Middle frontal gyrus (tissue), 1 donor: ENCODE results near the gene METTL22.

Experiments used
- DNase-seq: peaks from one replicate; pipeline ENCODE4 v3.0.0-alpha.2; 2015; ENCODE audit warnings: low spot score; ENCODE audit errors: extremely low spot score

Gene METTL22, protein sequence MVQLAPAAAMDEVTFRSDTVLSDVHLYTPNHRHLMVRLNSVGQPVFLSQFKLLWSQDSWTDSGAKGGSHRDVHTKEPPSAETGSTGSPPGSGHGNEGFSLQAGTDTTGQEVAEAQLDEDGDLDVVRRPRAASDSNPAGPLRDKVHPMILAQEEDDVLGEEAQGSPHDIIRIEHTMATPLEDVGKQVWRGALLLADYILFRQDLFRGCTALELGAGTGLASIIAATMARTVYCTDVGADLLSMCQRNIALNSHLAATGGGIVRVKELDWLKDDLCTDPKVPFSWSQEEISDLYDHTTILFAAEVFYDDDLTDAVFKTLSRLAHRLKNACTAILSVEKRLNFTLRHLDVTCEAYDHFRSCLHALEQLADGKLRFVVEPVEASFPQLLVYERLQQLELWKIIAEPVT

DNA sequence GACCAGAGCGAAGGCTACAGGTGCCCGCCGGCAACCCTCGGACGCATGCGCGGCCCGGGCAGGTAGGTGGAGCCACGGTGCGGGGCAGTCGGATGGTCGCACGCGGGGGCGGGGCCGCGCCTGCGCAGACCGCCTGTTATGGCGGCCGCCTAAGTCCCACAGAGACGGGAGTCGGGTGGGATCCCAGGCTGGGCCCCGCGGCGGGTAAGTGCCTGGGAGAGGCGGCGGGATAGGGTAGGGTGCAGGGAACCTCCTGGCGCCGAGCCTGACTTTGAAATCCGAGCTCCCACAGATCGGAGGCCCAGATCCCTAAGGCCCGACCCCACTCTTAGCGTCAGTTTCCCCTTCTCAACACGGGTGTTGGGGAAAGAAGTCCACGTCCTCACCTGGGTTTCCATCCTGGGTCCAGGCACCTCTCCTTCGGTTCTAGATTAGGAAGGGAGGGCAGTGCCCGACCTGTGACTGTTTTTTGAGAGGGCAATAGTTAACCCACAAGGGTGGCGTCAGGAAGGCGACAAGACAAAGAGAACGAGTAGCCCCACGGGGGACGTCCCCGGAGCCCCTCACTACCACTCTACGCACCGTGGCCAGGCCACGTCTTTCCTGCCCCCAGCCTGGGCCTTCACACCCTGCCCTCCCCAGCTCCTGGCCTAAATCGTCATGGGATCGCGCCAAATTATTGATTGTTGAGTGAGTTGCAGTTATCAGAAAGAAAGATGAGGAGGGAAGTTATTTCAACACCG, at the start of gene METTL22:
TSS of gene METTL22 (plus strand) at position 127 of the 743 bp plus-strand sequence. CDS start 3,968 bp downstream, outside the sequence.
- DNase-seq, result peak; percentile 65

DNA sequence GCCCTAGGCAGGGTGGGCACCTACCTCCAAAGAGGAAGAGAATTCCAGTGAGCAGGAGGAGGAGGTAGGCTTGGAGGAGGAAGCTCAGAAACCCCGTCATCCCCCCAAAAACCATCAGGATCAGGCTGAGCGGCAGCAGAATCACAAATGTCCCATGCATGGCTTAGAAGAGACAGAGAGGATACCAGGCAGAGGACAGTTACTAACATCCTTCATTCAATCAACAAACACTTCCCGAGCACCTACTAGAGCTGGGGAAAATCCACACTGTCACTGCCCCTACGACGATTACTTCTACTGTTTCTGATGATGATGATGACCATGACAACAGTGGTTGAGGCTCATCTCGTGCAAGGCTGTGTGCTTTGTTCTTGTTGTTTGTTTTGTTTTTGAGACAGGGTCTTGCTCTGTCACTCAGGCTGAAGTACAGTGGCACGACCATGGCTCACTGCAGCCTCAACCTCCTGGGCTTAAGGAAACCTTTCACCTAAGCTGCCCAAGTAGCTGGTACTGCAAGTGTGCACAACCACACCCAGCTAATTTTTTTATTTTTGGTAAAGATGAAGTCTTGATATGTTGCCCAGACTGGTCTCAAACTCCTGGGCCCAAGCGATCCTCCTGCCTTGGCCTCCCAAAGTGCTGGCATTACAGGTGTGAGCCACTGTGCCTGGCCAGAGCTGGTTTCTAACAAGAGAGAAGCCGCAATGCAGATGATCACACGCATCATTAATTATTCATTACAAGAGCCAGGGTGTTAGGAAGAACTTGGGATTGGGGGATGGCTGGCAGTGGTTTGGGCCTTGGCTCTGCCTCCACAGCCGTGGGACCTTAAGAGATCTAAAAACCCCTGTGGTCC, 49.2 kb upstream of the METTL22 start:
- DNase-seq, result no peak

DNA sequence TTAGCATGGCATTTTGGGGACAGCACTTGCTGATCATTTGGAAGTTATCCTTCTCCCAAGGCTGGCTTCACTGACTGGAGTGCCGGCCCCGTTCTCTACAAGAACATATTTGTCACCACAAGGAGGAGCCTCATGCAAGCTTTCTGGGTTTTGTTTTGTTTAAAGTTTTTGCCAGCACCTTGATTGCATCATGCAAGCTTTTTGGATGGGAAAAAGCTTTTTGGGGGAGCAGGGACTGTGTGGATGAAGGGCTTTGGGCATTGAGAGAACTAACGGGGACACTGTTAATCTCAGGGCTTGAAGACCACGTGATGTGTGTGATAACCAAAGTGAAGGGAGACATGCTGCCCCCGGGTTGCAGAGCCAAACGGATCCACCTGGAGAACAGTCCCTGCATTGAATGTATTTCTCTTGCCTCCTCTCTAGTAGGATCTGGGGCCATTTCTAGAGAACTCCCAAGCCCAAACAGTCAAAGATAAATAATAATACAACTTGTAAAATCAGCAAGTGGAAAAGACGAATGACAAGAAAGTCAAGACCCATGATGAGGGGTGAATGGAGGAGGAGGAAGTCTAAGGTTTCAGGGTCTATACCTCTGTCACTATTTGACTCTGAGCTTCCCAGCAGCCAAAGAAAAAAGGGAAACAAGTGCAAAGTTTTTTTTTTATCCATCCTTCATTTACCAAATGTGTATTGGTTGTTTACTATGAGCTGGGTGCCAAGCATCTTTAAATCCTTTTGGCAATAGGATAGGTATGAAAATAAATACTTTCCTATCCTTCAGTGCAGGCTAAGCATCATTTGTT, 48.4 kb upstream of the METTL22 start:
- peak; percentile 35 for DNase-seq

DNA sequence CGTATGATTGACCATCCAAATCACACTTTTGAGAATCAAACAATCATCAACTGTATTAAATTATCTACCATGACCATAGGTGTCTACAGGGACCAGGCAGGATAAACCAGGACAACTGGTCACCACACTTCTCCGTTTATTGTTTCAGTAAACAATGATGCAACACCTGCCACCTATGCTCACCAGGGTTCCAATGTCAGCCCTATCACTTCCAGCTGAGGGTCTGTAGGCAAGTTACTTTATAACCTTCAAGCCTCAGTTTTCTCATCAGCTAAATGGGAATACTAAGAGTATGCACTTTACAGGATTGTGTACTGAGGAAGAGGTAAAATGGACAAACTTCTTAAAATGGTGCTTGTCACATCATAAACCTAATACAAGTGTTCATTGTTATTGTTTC, 46.1 kb upstream of the METTL22 start:
- DNase-seq, result no peak

DNA sequence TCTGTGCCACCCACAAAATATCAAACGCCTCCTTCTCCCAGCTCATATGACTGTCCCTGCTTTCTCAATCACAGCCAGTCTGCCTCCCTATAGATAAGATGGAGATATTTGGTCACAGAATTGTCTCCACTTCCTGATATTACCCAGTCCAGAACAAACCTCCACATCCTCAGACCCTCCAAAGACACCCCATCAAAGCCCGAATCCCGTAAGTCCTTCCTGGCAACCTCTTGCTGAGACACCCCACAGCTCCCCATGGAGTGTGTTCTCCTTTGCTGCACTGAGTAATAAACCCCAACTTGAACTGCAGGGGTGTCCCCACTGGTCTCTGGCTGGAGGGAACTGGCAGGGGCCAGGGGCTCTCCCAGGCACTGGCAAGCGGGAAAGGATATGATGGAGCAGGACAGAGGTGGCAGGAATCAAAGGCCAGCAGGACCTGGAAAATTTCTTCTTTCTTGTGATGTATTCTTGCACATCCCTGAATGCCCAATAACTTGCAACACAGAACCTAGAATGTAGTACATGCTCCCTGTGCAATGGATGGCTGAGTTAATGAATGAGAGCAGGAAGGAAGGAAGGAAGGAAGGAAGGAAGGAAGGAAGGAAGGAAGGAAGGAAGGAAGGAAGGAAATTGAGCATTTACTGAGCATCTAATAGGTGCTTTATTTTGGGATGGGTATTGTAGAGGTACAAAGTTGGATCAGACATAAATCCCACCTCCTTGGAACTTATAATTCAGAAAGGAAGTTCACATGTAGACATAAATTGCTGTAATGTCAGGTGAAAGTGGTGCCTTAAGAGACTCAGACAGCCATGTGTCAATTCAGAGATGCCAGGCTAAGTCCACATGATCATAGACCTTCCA, 45.1 kb upstream of the METTL22 start:
- no peak for DNase-seq

DNA sequence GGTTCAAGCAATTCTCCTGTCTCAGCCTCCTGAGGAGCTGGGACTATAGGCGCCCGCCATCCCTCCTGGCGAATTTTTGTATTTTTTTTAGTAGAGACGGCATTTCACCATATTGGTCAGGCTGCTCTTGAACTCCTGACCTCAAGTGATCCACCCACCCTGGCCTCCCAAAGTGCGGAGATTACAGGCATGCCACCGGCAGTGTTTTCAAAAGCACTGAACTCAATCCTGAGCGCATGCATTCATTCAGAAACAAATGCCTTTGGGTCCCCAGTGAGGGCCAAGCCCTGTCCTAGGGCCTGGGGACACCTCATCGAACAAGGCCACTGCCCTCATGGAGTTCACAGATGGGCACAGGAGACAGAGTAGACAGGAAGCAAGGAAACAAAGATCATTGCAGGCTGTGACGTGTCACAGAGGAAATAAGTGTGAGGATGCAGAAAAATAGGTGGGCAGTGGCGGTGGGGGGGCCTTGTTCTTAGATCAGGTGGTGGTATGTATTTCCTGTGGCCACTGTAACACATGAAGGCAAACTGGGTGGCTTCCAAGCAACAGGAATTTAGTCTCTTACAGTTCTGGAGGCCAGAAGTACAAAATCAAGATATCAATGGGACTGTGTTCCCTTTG, 43.7 kb upstream of the METTL22 start:
- DNase-seq, result no peak

DNA sequence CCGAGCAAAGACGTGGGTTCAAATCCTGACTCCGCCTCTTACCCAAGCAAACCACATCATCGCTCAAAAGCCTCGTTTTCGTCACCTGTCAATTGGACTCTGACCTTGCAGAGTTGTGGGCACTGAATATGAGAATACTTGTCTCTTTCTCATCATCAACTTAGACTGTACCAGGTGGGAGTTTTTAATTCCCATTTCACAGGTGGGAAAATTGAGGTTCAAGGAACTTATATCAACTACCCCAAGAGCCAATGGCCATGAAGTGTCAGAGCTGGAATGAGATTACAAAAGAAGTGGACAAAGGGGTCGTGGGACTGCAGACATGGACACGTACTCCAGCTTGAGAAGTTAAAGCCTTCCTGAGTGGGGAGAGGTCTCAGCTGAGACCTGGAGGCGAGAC, 41.9 kb upstream of the METTL22 start:
- DNase-seq, result no peak

DNA sequence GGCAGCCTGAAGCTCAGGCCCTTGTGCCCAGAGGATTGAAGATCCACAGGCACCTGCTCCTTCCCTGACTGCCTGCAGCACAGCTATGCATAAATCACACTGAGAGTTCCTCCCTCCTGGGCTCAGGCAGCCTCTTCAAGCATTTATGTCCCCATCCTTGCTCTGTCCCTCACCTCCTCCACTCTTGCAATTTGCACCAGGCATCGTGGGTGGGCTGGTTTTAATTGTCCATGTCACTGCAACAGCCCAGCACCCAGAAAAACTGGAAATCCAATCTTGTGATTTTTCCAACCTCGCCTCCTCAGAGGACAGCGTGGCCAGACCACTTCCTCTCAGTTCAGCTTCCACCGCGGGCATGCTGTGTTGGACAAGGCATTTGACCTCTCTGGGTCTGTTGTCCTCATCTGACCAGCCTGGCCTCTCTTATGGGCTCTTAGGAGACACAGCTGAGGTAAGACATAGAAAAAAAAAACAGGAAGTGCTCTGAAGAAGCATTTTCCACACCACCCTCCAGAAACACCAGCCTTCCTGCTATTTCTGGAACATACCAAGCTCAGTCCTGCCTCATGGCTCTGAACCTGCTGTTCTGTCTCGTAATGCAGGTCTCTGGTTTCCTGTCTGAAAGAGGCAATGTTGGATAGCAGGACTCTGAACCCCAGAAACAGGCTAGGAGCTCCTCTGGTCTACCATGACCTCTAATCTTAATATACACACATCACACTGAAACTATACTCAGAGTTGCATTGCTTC, 39.5 kb upstream of the METTL22 start:
- peak; percentile 11 for DNase-seq

DNA sequence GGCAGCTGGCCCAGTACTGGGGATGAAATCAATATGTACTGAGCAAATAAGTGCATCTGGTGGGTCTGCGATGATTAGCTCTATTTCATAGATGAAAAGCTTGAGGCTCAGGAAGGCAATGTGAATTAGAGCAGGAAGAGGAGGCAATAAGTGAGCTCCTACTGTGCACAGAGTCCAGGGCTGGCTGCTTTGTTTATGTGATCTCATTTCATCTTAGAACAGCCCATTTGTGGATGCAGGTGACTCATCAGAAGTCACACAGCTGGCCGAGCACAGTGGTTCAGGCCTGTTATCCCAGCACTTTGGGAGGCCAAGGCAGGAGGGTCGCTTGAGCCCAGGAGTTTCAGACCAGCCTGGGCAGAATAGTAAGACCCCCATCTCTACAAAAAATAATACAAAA, 38.3 kb upstream of the METTL22 start:
- no peak for DNase-seq

DNA sequence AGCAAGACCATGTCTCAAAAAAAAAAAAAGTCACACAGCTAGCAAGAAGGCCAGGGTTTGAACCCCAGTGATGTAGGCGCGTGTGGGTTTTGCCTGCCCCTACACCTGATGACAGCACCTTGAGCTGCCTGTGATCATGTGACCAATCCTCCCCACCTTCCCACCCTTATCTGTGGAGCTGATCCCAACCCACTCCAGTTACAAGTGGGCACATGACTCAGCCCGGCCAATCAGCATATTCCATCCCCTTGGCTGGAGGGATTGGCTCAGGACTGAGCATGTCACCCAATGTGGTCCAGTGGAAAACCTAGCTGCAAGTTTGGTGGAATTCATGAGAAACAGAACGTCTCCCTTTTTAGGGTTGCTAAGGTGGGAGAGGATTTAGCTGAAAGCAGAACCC, 37.8 kb upstream of the METTL22 start:
- no peak for DNase-seq

DNA sequence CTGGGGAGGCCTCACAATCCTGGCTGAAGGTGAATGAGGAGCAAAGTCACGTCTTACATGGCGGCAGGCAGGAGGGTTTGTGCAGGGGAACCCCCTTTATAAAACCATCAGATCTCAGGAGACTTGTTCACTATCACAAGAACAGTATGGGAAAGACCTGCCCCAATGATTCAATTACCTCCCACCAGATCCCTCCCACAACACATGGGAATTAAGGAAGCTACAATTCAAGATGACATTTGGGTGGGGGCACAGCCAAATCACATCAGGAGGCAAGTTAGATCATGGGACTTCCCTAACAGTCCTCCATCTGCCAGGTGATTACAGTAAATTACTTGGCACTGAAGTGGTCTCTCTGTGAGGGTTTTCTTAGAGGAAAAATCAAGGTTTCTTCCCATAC, 36.5 kb upstream of the METTL22 start:
- DNase-seq, result no peak

DNA sequence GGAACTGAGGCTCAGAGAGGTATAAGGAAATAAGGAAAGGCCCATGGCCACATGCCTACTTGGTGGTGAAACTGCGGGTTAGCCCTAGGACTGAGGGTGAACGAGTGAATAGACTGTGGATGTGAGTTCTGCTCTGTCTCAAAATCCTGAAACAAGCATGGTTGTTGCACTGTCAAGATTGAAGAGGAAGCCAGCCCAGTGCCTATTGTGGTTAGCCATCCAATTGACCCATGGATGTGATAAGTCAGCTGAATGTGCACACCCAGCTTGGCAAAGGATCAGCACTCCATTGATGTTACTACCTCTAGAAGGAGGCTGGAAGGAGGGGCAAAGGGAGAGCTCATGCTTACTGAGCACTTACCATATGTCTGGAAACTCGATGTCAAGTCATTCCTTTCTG, 35.6 kb upstream of the METTL22 start:
- DNase-seq, result no peak

DNA sequence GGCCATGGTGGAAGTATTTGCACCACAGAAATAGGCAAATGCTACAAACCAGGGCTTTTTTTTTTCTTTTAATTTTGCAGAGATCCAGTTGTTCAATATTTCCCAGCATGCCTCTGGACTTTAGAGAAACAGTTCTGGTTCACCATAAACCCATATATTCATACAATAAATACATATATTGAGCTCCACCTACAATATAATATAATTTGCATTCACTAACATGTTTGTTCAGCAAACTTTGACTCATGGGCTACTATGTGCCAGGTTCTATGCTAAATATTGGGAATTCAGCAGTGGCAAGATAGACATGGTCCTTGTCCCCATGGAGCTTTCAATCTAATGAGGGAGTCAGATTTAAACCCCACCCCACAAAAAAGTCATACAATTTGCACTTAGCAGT, 34.4 kb upstream of the METTL22 start:
- no peak for DNase-seq

DNA sequence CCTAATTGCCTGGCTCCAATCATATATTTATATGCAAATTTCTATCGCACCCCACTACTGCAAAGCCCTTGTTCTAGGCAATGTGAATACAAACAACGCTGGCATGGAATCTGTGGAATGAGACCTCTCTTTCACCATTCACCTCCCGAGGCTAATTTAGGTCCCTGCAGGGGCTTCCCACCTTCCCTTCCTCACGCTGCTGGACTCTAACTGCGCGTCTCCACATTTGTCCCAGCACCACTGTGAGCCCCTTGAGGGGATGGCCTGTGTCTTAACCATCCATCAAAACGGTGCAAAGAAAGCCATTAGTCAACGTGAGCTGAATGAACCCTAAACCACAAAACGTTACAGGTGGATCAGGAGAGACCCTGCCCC, 32.8 kb upstream of the METTL22 start:
- no peak for DNase-seq

DNA sequence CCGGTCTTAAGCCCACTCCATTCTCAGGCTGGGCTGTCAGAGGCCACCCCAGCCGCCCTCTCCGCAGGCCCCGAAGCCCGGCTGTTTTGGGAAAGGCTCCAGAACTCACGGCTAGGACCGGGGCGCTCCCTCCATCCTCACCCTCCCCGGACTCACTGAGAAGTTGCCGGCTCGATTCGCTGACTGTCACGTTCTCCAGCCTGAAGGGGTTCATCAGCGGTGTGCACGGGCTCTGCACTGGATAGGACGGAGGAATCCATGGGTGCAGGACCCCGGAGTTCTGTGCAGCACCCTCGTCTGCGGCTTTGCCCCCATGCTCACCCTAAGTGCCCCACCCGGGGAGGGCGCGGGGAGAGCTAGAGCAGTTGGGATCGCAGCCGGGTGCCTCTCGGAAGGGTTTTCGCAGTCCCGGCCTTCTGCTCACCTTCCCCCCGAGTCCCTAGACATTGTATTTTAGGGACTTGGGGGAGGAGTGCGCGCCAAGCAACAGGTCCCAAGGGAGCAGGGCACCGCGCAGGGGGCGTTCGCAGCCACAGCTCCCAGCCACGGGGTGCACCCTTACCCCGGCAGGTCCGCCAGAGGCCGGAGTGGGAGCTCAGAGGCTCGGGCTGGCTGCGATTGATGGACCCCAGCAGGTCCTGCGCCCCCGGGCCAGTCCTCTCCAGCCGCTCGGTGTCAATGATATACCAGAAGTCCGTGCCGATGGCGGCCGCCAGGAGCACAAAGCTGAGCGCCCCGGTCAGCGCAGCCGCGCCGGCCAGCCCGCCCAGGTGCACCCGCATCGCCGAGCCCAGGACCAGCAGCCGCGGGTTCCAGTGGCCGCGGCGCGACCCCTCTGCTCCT, 32.2 kb upstream of the METTL22 start:
- no peak for DNase-seq

DNA sequence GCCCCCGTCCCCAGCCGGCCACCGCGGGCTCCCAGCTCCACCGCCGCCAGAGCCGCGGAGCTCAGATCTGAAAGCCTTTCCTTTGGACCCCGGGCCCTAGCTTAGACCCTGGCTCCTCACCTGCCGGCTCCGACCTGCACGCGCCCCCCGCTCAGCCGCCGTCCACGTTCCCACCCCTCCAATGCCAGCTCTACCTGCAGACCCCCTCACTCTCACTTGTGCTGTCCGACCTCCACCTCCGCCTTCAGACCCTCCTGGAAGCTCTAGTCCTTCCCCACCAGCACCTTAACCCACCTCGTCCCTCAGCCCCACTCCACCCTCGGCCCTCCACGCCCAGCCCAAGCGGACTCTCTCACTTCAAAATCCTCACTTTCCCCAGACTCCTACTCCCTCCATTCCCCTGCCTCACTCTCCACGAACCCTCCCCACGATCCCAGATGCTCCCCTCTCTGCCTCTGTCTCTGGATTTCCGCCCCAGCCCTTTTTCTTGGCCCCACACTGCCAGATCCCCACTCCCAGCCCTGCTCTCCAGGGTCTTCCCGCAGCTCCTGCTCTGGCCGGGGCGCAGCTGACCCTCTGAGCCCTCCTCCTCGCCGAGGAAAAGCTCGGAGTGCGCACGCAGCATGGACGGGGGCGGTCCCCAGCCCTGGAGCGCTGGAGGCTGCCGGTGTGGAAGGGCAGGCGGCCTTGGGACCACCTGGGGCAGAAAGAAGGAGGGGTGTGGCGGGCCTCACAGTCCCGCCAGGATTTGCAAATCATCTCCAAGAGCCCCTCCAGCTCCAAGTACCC, 31.4 kb upstream of the METTL22 start, which contains the start of gene TMEM114:
TSS of gene TMEM114 (minus strand) at position 612 of the 789 bp plus-strand sequence. CDS start 673 bp downstream, outside the sequence.
- no peak for DNase-seq

DNA sequence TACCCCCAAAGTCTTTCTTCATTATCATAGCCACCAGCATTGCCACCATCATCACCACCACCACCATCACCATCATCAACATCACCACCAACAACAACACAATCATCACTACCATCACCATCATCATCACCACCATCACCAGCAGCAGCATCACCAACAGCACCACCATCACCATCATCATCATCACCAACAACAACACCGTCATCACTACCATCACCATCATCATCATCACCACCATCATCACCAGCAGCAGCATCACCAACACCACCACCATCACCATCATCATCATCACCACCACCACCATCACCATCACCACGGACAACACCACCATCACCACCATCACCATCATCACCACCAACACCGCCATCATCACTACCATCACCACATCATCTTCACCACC, 30.7 kb upstream of the METTL22 start:
- no peak for DNase-seq
